ENCODE measurements around the gene AGMO.

GRCh38 chr7:15400440-15400839 is 161.4 kb downstream of the AGMO start:
- TF ChIP-seq EZH2 (IDR thresholded peaks at IDR 0.05; ENCODE audit: borderline replicate concordance) (no peak), CTCF (IDR thresholded peaks at IDR 0.05; ENCODE audit: poor library complexity) (no peak), EZH2phosphoT487 (IDR thresholded peaks at IDR 0.05; ENCODE audit: low read depth, severe bottlenecking, unreplicated experiment) (no peak)

Measured in hepatocyte (in vitro differentiated cells).